Mucosa of stomach (tissue), 1 donor: ENCODE results near the gene TMEM231.
A peak's percentile ranks its signal among the peaks of the same experiment; 100 is the strongest.
"Not testable (repeated sequence)": the region's sequence is repeated elsewhere in the genome, so short reads cannot be mapped to it uniquely, and the experiment has no call there.

Experiments used
- H3K27me3 ChIP-seq: one replicate; pipeline ENCODE4 v1.7.0; 2013; ENCODE audit warnings: mild to moderate bottlenecking, low read length; ENCODE audit not compliant: control insufficient read depth, insufficient read depth
- H3K36me3 ChIP-seq: one replicate; pipeline ENCODE4 v1.7.0; 2013; ENCODE audit warnings: low read length; ENCODE audit not compliant: control insufficient read depth, insufficient read depth
- H3K4me1 ChIP-seq: one replicate; pipeline ENCODE4 v1.7.0; 2013; ENCODE audit warnings: mild to moderate bottlenecking, low read length; ENCODE audit not compliant: control insufficient read depth, insufficient read depth
- H3K4me3 ChIP-seq: one replicate; pipeline ENCODE4 v1.7.0; 2013; ENCODE audit warnings: low read length
- H3K9ac ChIP-seq: one replicate; pipeline ENCODE4 v1.7.0; 2013; ENCODE audit warnings: mild to moderate bottlenecking, low read length, moderate library complexity
- H3K9me3 ChIP-seq: one replicate; pipeline ENCODE4 v1.7.0; 2013; ENCODE audit warnings: mild to moderate bottlenecking, low read length, moderate library complexity; ENCODE audit not compliant: control insufficient read depth
- donor health status: Pancreatic carcinoma.

Gene TMEM231

GRCh38 chr16:75519175-75519574 is 36.9 kb downstream of the TMEM231 start:
- Histone ChIP-seq H3K36me3 (no peaks in the 10 kb centered on the region), H3K9me3 (no peaks in the 10 kb centered on the region), H3K4me3 (no peak overlapping the region), H3K27me3 (no peaks in the 10 kb centered on the region), H3K4me1 (peaks cover 8% of the 10 kb centered on the region), H3K9ac (no peak overlapping the region)

GRCh38 chr16:75516189-75516966 is 39.7 kb downstream of the TMEM231 start:
- H3K27me3 ChIP-seq, H3K36me3 ChIP-seq, H3K4me1 ChIP-seq, H3K9me3 ChIP-seq: not testable (repeated sequence)
- Histone ChIP-seq H3K9ac (peak overlapping the region; percentile 71), H3K4me3 (peak overlapping the region; percentile 11)

GRCh38 chr16:75514296-75514695 is 41.8 kb downstream of the TMEM231 start:
- no peak overlapping the region for H3K9ac ChIP-seq
- no peaks in the 10 kb centered on the region for H3K9me3 ChIP-seq
- H3K4me3 ChIP-seq: no peak overlapping the region
- no peaks in the 10 kb centered on the region for H3K27me3 ChIP-seq
- H3K4me1 ChIP-seq: peaks cover 11% of the 10 kb centered on the region
- H3K36me3 ChIP-seq: no peaks in the 10 kb centered on the region

- no peak overlapping the region for H3K9ac ChIP-seq
These were observed 49.5 kb downstream of the TMEM231 start for GRCh38 chr16:75506574-75506973.

DNA sequence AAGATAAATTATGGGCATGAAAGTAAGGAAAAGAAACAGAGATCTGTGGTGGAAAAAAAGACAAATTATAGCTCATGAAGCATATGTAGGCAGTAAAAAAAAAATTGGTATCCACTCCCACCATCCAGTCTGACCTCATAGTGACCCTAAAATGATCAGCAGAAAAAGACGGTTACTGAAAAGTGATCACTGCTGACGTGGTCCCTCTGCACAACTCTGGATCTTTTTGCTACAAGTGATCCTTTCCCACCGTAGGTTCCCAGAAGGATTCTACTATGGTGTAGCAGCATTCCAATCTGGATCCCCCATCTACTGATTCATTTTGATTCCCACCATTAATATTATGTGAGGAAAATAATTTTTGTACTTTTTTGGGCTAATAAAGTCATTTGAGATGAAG is 49.9 kb downstream of the TMEM231 start:
- H3K36me3 ChIP-seq: no peaks in the 10 kb centered on the region
- H3K9me3 ChIP-seq: no peaks in the 10 kb centered on the region
- no peak overlapping the region for H3K9ac ChIP-seq
- H3K4me1 ChIP-seq: peaks cover 6% of the 10 kb centered on the region
- H3K4me3 ChIP-seq: no peak overlapping the region
- H3K27me3 ChIP-seq: no peaks in the 10 kb centered on the region

More at GRCh38 chr16:75506574-75506973, 49.5 kb downstream of the TMEM231 start:
- no peaks in the 10 kb centered on the region for H3K36me3 ChIP-seq
- peaks cover 6% of the 10 kb centered on the region for H3K4me1 ChIP-seq
- no peak overlapping the region for H3K4me3 ChIP-seq
- no peaks in the 10 kb centered on the region for H3K9me3 ChIP-seq
- no peaks in the 10 kb centered on the region for H3K27me3 ChIP-seq

DNA sequence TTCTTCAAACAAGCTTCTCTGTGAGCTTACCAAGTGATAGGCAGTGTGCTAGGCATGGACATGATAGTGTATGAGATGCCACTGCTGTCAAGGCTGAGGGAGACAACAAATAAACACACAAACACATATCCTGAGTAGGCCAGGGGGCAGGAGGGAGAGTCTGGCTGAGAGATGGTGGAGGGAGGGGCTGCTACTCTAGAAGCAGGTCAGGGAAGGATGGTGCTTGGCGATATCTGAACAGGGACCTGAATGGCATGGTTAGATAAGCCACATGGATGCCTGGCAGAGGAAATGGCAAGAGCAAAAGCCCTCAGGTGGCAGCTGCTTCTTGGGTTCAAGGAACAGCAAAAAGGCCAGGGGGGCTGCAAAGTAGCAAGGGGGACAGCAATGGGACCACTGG is 52.3 kb downstream of the TMEM231 start:
- Histone ChIP-seq H3K9ac (no peak overlapping the region), H3K4me1 (no peaks in the 10 kb centered on the region), H3K4me3 (no peak overlapping the region), H3K9me3 (no peaks in the 10 kb centered on the region), H3K36me3 (no peaks in the 10 kb centered on the region), H3K27me3 (no peaks in the 10 kb centered on the region)

DNA sequence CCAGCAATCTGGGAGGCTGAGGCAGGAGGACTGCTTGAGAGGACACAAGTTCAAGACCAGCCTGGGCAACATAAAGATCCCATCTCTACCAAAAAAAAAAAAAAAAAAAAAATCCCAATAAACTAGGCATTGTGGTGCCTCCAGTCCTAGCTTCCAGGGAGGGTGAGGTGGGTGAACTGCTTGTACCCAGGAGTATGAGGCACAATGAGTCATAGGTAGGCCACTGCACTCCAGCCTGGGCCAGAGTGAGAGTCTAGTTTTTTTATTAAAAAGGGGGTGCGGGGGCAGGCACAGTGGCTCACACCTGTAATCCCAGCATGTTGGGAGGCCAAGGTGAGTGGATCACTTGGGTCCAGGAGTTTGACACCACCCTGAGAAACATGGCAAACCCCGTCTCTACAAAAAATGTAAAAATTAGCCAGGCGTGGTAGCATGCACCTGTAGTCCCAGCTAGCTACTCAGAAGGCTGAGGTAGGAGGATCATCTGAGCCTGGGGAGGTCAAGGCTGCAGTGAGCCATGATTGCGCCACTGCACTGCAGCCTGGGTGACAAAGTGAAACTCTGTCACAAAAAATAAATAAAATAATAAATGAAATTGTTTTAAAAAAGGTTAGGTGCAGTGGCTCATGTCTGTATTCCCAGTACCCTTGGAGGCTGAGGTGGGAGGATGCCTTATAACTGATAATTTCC is 53.0 kb downstream of the TMEM231 start:
- Histone ChIP-seq H3K9ac (no peak overlapping the region), H3K4me1 (no peaks in the 10 kb centered on the region), H3K9me3 (no peaks in the 10 kb centered on the region), H3K27me3 (no peaks in the 10 kb centered on the region), H3K4me3 (no peak overlapping the region), H3K36me3 (no peaks in the 10 kb centered on the region)

DNA sequence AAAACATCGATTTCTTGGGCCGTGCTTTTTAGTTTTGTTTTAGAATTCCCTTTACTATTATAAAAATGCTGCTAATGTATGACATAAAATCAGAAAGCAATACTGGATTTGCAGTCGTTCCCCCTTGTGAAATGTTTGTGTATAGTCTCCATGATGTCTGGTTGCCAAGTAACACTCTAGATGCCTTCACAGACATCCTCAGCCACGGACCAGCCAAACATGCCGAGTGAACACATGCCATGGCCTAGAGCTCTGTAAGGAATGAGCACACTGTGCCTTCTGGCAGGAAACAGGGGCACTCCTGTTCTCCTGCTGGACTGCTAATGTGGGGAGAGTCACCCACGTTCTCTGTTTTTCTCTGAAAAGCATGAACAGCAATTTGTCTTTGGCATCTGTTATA is 54.2 kb downstream of the TMEM231 start:
- not testable (repeated sequence) for H3K27me3 ChIP-seq, H3K4me3 ChIP-seq, H3K9me3 ChIP-seq, H3K4me1 ChIP-seq, H3K9ac ChIP-seq, H3K36me3 ChIP-seq

- no peak overlapping the region for H3K4me3 ChIP-seq
- no peaks in the 10 kb centered on the region for H3K36me3 ChIP-seq
- H3K9me3 ChIP-seq: no peaks in the 10 kb centered on the region
- H3K4me1 ChIP-seq: no peaks in the 10 kb centered on the region
- H3K27me3 ChIP-seq: no peaks in the 10 kb centered on the region
- no peak overlapping the region for H3K9ac ChIP-seq
These were observed 54.7 kb downstream of the TMEM231 start for GRCh38 chr16:75501359-75501758.

GRCh38 chr16:75498605-75499322 is 57.3 kb downstream of the TMEM231 start:
- H3K36me3 ChIP-seq, H3K9ac ChIP-seq, H3K9me3 ChIP-seq, H3K4me3 ChIP-seq: not testable (repeated sequence)
- Histone ChIP-seq H3K27me3 (peaks cover 20% of the 10 kb centered on the region), H3K4me1 (peaks cover 10% of the 10 kb centered on the region)

DNA sequence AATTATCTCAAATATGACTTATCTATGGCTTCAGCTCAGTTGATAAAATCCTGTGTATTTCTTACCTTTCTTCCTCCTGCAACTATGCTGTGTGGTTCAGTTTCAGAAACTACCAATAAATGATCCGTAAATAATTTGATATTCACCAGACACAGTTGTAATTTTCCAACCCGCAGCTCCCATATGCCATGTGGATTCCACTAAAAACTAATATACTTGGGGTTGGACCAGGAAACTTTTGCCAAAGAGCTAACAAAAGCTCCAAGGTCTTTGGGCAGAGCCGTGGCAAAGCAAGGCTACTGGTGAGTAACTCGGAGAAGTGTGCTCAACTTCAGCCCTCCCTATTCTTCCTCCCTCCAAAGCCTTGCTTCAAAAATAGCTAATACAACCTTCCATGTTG is 58.5 kb downstream of the TMEM231 start:
- Histone ChIP-seq H3K9ac (no peak overlapping the region), H3K27me3 (peaks cover 23% of the 10 kb centered on the region), H3K36me3 (no peaks in the 10 kb centered on the region), H3K4me3 (no peak overlapping the region), H3K9me3 (no peaks in the 10 kb centered on the region), H3K4me1 (peaks cover 10% of the 10 kb centered on the region)

- Histone ChIP-seq H3K36me3 (no peaks in the 10 kb centered on the region), H3K4me3 (no peak within 1 kb of the TSS), H3K4me1 (peaks cover 10% of the 10 kb centered on the region), H3K27me3 (peaks cover 23% of the 10 kb centered on the region), H3K9ac (no peak within 1 kb of the TSS), H3K9me3 (no peaks in the 10 kb centered on the region)
These were observed 60.9 kb downstream of the TMEM231 start, which contains the start of gene CHST6 for GRCh38 chr16:75495076-75495674. TSS of gene CHST6 (minus strand) at chr16:75495441. CDS start at chr16:75479828, 15,613 bp downstream.
